Subcutaneous abdominal adipose tissue (tissue), 5 donors: ENCODE measurements around the gene ADARB2.

Experiments
- H3K27ac ChIP-seq: one replicate; pipeline ENCODE4 v1.7.0; 2013; ENCODE audit warnings: low read depth, mild to moderate bottlenecking, inconsistent platforms, low read length, moderate library complexity
- H3K27me3 ChIP-seq, 5 donors: one replicate each; pipeline ENCODE4 v1.7.0; 2013; ENCODE audit warnings: low read length in 5 of 5, inconsistent platforms in 1 of 5; ENCODE audit not compliant: control insufficient read depth in 5 of 5, insufficient read depth in 4 of 5
- H3K36me3 ChIP-seq, 5 donors: one replicate each; pipeline ENCODE4 v1.7.0; 2013; ENCODE audit warnings: low read length in 5 of 5; ENCODE audit not compliant: control insufficient read depth in 5 of 5, insufficient read depth in 5 of 5
- H3K4me1 ChIP-seq, 5 donors: one replicate each; pipeline ENCODE4 v1.7.0; 2013; ENCODE audit warnings: low read length in 5 of 5, mild to moderate bottlenecking in 3 of 5, moderate library complexity in 1 of 5; ENCODE audit not compliant: control insufficient read depth in 5 of 5, insufficient read depth in 5 of 5
- H3K4me3 ChIP-seq, 5 donors: one replicate each; pipeline ENCODE4 v1.7.0; 2013; ENCODE audit warnings: low read length in 5 of 5, low read depth in 1 of 5
- H3K9ac ChIP-seq, 5 donors: one replicate each; pipeline ENCODE4 v1.7.0; 2013; ENCODE audit warnings: low read length in 5 of 5, mild to moderate bottlenecking in 4 of 5, moderate library complexity in 3 of 5
- H3K9me3 ChIP-seq, 5 donors: one replicate each; pipeline ENCODE4 v1.7.0; 2013; ENCODE audit warnings: low read length in 5 of 5; ENCODE audit not compliant: control insufficient read depth in 5 of 5
- donor health status: healthy.
- donor health status: healthy.
- donor health status: healthy.
- donor health status: healthy.
- donor health status: healthy.

Gene ADARB2

DNA sequence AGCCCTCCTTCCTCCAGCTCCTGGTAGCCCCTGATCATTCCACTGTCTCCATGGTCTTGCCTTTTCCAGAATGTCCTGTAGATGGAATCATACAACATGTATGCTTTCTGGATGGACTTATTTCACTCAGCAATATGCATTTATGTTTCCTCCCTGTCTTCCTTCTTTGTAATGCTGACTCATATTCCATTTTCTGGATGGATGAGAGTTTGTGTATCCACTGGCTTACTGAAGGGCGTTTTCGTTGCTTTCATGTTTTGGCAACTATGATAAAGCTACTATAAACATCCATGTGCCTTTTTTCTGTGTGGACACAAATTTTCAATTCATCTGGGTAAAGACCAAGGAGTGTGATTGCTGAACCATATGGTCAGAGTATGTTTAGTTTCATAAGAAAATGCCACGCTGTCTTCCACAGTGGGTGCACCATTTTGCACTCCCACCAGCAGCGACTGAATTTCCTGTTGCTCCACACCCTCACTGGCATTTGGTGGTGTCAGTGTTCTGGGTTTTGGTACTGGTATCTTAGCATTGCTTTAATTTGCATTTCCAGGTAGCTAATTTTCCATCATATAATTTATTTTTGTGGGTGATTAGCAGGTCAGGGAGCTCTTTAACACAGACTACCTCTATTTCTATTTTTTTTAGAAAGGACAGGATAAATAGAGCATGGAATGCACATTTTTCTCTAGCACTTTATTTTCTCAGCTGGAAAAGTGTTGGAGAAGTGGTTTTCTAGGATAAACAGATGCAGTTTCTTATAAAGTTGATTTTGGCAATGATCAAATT lies 429.0 kb downstream of the ADARB2 start:
- no peak overlapping the region for H3K27ac ChIP-seq
- no peak overlapping the region for H3K9ac ChIP-seq
- H3K36me3 ChIP-seq: no peaks in the 10 kb centered on the region
- H3K27me3 ChIP-seq: peaks cover 0 to 5% (median 3%) of the 10 kb centered on the region in 5 donors
- H3K4me1 ChIP-seq: no peaks in the 10 kb centered on the region
- no peaks in the 10 kb centered on the region for H3K9me3 ChIP-seq
- no peak overlapping the region for H3K4me3 ChIP-seq

DNA sequence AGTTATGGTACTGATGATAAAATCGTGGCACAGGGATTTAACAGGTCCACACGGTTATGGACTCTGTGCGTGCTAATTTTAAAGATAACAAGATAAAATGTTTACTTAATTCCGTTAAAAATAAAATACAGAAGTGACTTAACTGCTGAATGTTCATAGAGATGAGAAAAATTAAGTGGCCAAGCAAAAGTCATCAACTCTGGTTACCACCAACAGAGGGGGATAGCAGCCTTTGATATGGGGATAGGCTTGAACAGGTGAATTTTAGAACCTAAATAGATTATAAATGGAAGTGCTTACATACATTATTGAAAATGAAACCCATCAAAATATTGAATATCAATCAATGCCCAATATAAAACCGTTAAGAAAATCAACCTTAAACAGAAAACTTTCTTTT lies 436.2 kb downstream of the ADARB2 start:
- H3K4me3 ChIP-seq: no peak overlapping the region
- peaks cover 6 to 15% (median 13%) of the 10 kb centered on the region in 5 donors for H3K27me3 ChIP-seq
- H3K4me1 ChIP-seq: no peaks in the 10 kb centered on the region
- H3K36me3 ChIP-seq: no peaks in the 10 kb centered on the region
- H3K9me3 ChIP-seq: peaks cover 0 to 2% (median 0%) of the 10 kb centered on the region in 5 donors
- no peak overlapping the region for H3K27ac ChIP-seq
- H3K9ac ChIP-seq: no peak overlapping the region

DNA sequence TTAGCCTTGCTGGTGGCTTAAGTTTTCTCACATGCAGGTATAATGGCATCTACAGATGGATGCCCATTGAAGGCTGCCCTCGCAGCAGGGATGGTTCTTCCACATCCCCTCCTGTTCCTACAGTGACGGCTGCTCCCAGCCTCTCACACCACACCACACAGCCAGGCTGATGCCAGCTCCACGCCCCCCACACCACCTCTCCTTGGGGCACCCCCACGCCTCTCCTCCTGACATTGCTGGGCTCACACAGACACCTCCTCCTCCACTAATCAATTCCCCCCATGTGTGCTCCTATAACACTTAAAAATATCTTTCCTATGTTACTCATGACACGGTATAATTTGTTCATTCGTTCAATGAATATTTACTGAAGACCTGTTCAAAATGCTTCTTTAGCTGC lies 437.1 kb downstream of the ADARB2 start:
- H3K27me3 ChIP-seq: peaks cover 6 to 15% (median 13%) of the 10 kb centered on the region in 5 donors
- no peaks in the 10 kb centered on the region for H3K4me1 ChIP-seq
- no peak overlapping the region for H3K27ac ChIP-seq
- H3K9me3 ChIP-seq: peaks cover 0 to 4% (median 0%) of the 10 kb centered on the region in 5 donors
- H3K36me3 ChIP-seq: no peaks in the 10 kb centered on the region
- no peak overlapping the region for H3K4me3 ChIP-seq
- H3K9ac ChIP-seq: no peak overlapping the region

DNA sequence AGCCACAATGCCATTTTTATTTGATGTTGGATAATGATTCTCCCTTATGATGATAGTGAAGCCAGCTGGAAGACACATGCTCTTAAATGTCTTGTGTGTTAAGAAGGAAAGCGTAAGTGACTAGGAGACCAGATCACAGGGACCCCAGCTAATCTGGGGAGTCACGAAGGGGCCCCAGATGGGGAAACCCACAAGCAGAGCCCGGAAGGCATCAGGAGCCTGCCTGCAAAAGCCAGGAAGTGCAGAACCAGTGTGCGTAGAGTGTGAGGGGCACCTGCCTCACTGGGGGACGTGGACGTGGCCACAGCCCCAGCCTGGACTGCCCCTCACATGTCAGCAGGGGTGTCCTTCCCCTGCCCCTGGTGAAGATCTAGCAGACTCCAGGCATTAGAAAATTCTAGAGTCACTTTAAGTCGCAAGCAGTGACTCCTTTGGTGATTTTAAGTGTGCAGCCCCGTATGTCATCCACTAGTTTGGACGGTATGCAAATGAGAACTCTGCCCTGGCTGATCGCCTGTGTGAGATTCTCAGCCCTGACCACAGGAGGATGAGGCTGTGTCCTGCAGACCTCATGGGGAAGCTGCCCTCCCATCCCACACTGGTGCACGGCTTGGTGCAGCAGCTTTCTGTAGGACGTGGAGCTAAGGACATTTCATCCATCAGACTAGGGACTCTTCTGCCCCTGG lies 438.1 kb downstream of the ADARB2 start:
- Histone ChIP-seq H3K4me1 (no peaks in the 10 kb centered on the region), H3K4me3 (no peak overlapping the region), H3K27me3 (peaks cover 6 to 19% (median 15%) of the 10 kb centered on the region in 5 donors), H3K36me3 (no peaks in the 10 kb centered on the region), H3K9ac (no peak overlapping the region), H3K27ac (no peak overlapping the region), H3K9me3 (peaks cover 0 to 4% (median 0%) of the 10 kb centered on the region in 5 donors)

DNA sequence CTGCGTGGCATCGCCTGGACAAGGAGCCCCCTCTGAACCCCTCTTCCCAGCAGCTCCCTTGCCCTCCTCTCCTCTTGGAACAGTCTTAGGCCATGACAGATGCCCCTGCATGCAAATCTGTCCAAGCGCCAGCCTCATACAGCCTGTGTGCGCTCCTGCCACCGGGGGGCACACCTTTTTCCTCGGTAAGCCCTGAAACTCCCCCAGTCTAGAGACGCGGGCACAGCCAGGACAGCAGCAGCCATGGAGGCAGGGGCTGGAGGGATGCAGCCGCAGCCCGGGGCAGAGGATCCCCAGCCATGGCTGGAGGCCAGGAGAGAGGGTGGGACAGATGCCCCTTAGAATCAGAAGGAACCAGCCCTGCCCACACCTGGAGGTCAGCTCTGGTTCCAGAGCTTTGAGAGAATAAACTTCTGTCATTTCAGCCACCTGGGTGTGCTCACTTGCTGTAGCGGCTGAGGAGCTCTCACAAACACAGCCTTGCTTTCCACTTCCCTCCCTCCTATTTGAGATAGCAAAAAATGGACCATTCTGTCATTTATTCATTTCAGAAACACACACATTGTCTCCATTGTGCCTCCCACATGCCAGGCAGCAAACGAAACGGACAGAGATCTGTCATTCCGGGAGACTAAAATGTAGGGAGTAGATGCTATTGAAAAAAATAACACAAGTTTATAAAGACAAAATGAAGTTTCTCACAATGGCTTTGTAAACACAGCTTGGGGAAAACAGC lies 439.6 kb downstream of the ADARB2 start:
- H3K36me3 ChIP-seq: no peaks in the 10 kb centered on the region
- H3K9me3 ChIP-seq: peaks cover 0 to 4% (median 0%) of the 10 kb centered on the region in 5 donors
- no peak overlapping the region for H3K9ac ChIP-seq
- H3K27ac ChIP-seq: no peak overlapping the region
- H3K4me3 ChIP-seq: no peak overlapping the region
- H3K27me3 ChIP-seq: peaks cover 6 to 21% (median 15%) of the 10 kb centered on the region in 5 donors
- no peaks in the 10 kb centered on the region for H3K4me1 ChIP-seq

DNA sequence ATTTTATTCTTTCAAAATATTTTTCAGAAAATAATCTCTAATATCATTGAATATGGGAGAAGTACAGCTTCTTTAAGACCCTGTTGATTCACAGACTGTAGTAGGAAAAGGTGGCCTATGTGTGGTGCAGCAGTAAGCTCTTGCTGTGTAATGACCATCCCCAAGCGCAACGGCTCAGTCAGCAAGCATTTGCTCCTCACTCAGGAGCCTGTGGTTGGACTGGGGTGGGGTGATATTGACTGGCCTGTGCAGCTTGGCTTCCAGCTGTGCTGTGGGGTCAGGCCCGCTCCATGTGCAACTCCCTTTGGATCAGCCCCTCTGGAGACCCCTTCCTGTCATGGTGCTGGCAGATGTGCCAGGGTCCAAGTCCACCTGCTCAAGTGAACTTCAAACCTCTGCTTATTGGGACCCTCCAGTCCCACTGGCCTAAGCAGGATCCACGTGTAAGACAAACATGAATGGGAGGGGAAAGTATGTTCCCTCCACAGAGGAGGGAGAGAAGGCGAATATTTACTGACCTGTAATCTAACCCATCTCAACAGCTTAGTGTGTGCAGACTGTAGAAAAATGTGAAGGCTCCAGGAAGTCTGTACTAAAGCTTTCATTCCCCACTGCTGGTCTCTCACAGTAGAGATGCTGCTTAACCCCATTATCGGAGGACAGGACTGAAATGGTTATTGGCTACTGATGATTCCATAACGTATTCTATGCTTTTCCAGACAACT lies 441.4 kb downstream of the ADARB2 start:
- Histone ChIP-seq H3K27ac (no peak overlapping the region), H3K4me3 (no peak overlapping the region), H3K9ac (no peak overlapping the region), H3K4me1 (no peaks in the 10 kb centered on the region), H3K9me3 (peaks cover 0 to 4% (median 0%) of the 10 kb centered on the region in 5 donors), H3K27me3 (peaks cover 6 to 24% (median 21%) of the 10 kb centered on the region in 5 donors), H3K36me3 (no peaks in the 10 kb centered on the region)

DNA sequence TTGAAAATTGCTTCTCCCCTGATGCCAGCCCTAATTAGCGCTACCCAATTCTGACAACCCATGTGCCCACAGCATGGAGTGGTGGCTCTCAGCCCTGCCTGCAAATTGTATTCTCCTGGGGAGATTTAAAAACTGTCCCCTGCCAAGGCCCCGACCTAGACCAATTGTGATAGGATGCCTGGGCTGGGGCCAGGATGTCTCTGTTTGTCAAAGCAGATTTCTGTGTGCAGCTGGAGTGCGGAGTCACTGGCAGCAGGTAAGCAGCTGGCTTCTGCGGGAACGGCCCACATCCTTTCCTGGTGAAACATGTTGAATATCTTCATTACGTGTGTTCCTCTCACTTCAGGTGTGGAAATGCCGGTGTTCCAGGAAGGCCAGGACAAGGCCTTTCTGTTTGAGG lies 442.6 kb downstream of the ADARB2 start:
- Histone ChIP-seq H3K4me1 (no peaks in the 10 kb centered on the region), H3K36me3 (no peaks in the 10 kb centered on the region), H3K9me3 (peaks cover 0 to 4% (median 0%) of the 10 kb centered on the region in 5 donors), H3K4me3 (no peak overlapping the region), H3K27me3 (peaks cover 6 to 25% (median 16%) of the 10 kb centered on the region in 5 donors), H3K27ac (no peak overlapping the region), H3K9ac (no peak overlapping the region)

DNA sequence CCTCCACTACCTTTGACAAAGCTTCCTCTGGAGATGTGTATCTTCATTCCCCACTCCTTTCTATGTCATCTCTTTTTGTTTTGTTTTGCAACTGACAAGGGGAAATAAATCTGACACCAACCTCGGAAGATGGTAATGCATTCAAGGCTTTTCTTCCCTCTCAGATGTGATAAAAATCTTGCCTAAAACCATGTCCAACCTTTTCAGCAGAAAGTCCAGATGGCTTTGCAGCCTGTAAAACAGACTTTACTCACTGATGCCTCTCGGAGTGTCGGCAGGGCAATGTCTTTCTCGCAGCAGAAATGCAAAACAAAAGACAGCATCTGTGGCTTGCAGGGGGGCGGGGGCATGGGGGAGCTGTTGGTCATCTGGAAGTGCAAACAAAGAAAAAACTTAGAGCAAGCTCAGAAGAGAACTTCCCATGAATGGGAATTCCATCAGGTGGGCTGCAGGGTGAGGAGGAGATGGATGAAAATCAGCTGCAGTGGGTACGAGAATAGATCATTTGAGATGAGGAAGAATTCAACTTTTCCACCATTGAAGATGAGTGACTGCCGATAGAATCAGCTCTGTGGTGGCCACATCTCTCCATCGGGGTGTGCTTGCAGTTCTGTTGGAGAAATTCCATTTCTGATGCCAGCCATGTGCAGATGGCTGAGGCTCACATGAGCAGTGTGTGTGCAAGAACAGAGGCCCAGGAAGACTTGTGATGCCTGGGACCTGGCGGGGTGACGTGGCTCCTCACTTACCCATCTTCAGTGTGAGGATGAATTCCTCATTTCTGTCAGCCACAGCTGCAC lies 443.5 kb downstream of the ADARB2 start:
- Histone ChIP-seq H3K9ac (no peak overlapping the region), H3K36me3 (no peaks in the 10 kb centered on the region), H3K27ac (no peak overlapping the region)

DNA sequence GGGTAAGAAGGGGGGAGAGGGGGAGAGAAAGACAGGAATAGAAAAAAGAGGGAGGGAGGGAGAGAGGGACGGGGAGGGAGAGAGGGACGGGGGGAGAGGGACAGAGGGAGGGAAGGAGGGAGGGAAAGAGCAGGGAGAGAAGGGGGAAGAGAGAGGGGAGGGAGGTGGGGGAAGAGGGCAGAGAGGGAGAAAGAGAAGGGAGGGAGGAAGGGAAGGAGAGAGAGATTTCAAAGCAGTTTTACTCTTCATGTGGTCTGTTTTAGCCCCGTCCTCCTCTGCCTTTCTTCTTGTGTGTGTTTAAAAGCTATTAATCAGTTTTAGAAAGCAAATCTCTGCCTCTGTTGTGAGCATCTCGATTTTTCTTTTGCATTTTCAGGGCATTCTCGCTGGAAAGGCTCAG lies 444.2 kb downstream of the ADARB2 start:
- Histone ChIP-seq H3K36me3 (no peaks in the 10 kb centered on the region), H3K9ac (no peak overlapping the region), H3K9me3 (peaks cover 0 to 4% (median 0%) of the 10 kb centered on the region in 5 donors), H3K27ac (no peak overlapping the region), H3K4me1 (peaks cover 0 to 3% (median under 1%) of the 10 kb centered on the region in 5 donors), H3K4me3 (no peak overlapping the region), H3K27me3 (peaks cover 4 to 25% (median 9%) of the 10 kb centered on the region in 5 donors)

More for the DNA sequence above, 443.5 kb downstream of the ADARB2 start:
- H3K4me3 ChIP-seq: no peak overlapping the region
- no peaks in the 10 kb centered on the region for H3K4me1 ChIP-seq
- peaks cover 4 to 25% (median 9%) of the 10 kb centered on the region in 5 donors for H3K27me3 ChIP-seq
- H3K9me3 ChIP-seq: peaks cover 0 to 4% (median 0%) of the 10 kb centered on the region in 5 donors
